Measurements from ENCODE around the gene BRPF3.
A peak's percentile ranks its signal among the peaks of the same experiment; 100 is the strongest.

Gene BRPF3

DNA sequence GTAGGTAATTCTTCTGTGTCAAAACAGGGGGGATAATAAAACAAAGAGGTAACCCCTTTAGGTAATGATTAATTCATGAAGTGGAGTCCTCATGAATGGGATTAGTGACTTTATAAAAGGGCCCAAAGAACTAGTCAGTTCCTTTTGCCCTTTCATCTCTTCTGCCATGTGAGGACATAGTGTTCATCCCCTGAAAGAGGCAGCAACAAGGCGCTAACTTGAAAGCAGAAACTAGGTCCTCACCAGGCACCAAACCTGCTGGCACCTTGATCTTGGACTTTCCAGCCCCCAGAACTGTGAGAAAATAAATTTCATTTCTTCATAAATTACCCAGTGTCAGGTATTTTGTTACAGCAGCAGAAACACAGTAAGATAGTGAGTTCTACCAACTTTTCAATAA is 16.4 kb upstream of the BRPF3 start:
- TF ChIP-seq, protein P1, sequence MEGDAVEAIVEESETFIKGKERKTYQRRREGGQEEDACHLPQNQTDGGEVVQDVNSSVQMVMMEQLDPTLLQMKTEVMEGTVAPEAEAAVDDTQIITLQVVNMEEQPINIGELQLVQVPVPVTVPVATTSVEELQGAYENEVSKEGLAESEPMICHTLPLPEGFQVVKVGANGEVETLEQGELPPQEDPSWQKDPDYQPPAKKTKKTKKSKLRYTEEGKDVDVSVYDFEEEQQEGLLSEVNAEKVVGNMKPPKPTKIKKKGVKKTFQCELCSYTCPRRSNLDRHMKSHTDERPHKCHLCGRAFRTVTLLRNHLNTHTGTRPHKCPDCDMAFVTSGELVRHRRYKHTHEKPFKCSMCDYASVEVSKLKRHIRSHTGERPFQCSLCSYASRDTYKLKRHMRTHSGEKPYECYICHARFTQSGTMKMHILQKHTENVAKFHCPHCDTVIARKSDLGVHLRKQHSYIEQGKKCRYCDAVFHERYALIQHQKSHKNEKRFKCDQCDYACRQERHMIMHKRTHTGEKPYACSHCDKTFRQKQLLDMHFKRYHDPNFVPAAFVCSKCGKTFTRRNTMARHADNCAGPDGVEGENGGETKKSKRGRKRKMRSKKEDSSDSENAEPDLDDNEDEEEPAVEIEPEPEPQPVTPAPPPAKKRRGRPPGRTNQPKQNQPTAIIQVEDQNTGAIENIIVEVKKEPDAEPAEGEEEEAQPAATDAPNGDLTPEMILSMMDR (IDR thresholded peaks at IDR 0.05; ENCODE audit: insufficient read depth, low read depth, low read length, missing control alignments): no peak
- no peak for DNase-seq (ENCODE audit: low read depth)
- no peak overlapping the region for H3K4me3 ChIP-seq (ENCODE audit: low read length)

DNA sequence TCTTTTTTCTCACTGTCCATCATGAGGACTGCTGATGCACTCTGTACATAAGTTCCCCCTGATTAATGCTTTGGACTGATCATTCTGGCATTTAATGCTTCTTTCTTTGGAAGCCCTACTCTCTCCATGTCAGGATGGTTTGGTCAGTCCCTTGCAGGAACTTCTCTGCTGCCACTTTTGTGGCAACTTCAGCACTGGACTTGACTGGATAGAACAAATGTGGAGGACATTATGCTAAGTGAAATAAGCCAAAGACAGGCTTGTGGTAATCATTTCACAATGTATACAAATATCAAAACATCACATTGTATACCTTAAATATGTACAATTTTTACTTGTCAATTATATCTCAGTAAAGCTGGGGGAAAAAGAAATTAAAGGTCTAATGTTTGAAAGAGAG is 12.2 kb upstream of the BRPF3 start:
- no peak overlapping the region for H3K4me3 ChIP-seq (ENCODE audit: low read length)
- TF ChIP-seq, protein P1 (IDR thresholded peaks at IDR 0.05; ENCODE audit: insufficient read depth, low read depth, low read length, missing control alignments): no peak
- DNase-seq (ENCODE audit: low read depth): no peak

DNA sequence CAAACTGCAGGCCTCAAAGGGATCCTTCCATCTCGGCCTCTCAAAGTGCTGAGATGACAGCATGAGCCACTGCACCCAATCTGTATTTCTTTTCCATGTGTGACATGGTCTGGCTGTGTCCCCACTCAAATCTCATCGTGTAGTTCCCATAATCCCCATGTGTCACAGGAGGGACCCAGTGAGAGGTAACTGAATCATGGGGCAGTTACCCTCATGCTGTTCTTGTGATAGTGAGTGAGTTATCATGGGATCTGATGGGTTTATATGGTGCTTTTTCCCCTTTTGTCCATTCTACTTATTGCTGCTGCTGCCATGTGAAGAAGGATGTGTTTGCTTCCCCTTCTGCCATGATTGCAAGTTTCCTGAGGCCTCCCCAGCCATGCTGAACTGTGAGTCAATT is 10.3 kb upstream of the BRPF3 start:
- no peak overlapping the region for H3K4me3 ChIP-seq (ENCODE audit: low read length)
- TF ChIP-seq, protein P1 (IDR thresholded peaks at IDR 0.05; ENCODE audit: insufficient read depth, low read depth, low read length, missing control alignments): no peak
- DNase-seq (ENCODE audit: low read depth): no peak

DNA sequence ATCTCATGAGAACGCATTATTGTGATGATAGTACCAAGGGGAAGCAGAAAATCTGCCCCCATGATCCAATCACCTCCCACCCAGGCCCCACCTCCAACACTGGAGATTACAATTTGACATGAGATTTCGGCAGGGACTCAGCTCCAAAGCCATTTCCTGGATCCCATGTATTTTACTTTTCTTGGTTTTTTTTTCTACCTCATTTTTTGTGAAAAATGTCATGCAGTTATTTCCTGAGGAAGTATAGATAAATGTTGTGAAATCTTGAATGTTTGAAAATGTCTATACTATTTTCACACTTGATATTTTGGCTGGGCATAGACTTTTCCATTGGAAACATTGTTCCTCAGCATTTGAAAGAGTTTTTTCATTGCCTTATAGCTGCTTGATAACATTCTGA is 9.1 kb upstream of the BRPF3 start:
- TF ChIP-seq, protein P1 (IDR thresholded peaks at IDR 0.05; ENCODE audit: insufficient read depth, low read depth, low read length, missing control alignments): no peak
- H3K4me3 ChIP-seq (ENCODE audit: low read length): no peak overlapping the region
- DNase-seq (ENCODE audit: low read depth): no peak

DNA sequence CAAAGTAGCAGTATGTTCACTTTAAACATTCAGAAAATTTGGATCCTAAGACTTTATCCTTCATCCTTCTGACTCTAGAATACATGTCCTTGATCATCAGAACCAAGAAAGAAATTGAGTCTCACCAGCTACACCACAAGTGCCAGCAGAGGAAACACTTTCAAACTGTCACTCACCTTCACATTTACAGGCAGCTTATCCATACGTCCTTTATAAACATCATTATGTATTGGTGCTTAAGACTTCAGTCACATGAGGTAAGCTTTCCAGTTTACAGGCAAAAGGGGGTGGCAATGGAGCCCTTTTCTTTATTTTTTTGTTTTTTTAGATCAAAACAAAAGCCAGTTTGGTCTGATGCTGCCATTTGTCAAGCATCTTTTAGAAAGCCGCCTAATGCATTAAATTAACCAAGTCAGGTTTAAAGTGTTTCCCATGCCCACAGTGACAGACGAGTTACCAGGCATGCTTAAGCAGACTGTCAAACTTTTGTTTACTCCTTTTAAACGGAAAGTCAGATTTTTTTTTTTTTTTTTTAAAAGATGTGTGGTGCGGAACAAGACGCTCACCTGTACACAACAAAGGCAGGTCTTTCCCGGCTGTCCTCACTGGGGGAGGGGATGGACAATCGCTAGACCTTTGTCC is 952 bp upstream of the BRPF3 start:
- TF ChIP-seq, protein P1 (IDR thresholded peaks at IDR 0.05; ENCODE audit: insufficient read depth, low read depth, low read length, missing control alignments): no peak
- peak overlapping the region; percentile 86 for H3K4me3 ChIP-seq (ENCODE audit: low read length)
- DNase-seq (ENCODE audit: low read depth): peak; percentile 4

DNA sequence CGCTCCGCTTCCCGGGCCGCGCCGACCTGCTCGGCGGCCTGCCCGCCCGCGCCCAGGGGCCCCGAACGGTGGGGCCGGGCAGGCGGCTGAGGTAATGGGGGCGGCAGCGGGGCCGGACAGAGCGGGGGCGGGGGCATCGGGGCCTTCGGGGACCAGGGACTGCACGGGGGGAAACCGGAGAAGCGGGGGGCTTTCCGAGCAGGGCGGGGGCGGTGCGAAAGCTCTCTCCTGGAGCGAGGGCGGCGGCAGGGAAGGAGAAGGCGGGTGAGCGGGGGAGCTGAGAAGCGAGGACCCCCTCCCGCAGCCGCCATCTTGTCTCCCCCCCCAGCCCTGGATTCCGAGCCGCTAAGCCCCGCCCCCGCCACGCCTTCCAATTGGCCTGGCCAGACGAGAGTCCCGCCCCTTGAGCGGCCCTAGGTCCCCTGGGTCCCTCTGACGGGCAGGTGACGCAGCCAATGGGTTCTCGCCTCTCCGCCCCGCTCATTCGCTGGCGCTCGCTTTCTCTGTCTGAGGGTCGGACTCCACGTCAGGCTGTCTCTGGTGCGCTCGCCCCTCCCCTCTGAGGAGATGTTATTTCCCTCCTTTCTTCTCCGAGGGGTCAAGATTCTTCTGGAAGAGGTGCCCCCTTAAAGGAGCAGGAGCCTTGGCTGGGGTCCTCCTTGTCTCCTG is 470 bp downstream of the BRPF3 start:
- TF ChIP-seq, protein P1 (IDR thresholded peaks at IDR 0.05; ENCODE audit: insufficient read depth, low read depth, low read length, missing control alignments): no peak
- peak; percentile 98 for DNase-seq (ENCODE audit: low read depth)
- H3K4me3 ChIP-seq (ENCODE audit: low read length): peak overlapping the region; percentile 86

All from epithelial cell of esophagus (primary cell).